Mesenchymal stem cell (in vitro differentiated cells and primary cell): ENCODE data around the gene CLCN3.

ENCODE experiments used
- DNase-seq: peaks from one replicate; pipeline ENCODE4 v3.0.0-alpha.2; 2013
- H2AFZ ChIP-seq: one replicate; pipeline ENCODE4 v1.6.1; 2013; ENCODE audit warnings: low read depth, mild to moderate bottlenecking, control low read depth, inconsistent platforms, low read length, moderate library complexity
- H2AK5ac ChIP-seq: 2 replicates; pipeline ENCODE4 v1.6.1; 2013; ENCODE audit warnings: low read length, moderate library complexity, mild to moderate bottlenecking, inconsistent platforms; ENCODE audit not compliant: severe bottlenecking
- H2BK120ac ChIP-seq: one replicate; pipeline ENCODE4 v1.6.1; 2013; ENCODE audit warnings: low read depth, mild to moderate bottlenecking, inconsistent platforms, low read length, moderate library complexity
- H2BK12ac ChIP-seq, 2 experiments: one replicate each; pipeline ENCODE4 v1.6.1; 2013; ENCODE audit warnings: inconsistent platforms in 2 of 2, low read length in 2 of 2, mild to moderate bottlenecking in 2 of 2, moderate library complexity in 2 of 2, control low read depth in 1 of 2
- H2BK15ac ChIP-seq: one replicate; pipeline ENCODE4 v1.6.1; 2013; ENCODE audit warnings: mild to moderate bottlenecking, low read depth, inconsistent platforms; ENCODE audit not compliant: poor library complexity, severe bottlenecking
- H2BK5ac ChIP-seq: 2 replicates; pipeline ENCODE4 v1.6.1; 2013; ENCODE audit warnings: low read depth, mild to moderate bottlenecking, low read length, control low read depth, inconsistent platforms; ENCODE audit not compliant: poor library complexity, severe bottlenecking
- H3K14ac ChIP-seq, 2 experiments: one replicate each; pipeline ENCODE4 v1.6.1; 2013; ENCODE audit warnings: inconsistent platforms in 2 of 2, low read length in 2 of 2, control low read depth in 1 of 2, mild to moderate bottlenecking in 1 of 2, moderate library complexity in 1 of 2
- H3K18ac ChIP-seq, 2 experiments: one replicate each; pipeline ENCODE4 v1.6.1; 2013; ENCODE audit warnings: inconsistent platforms in 2 of 2, low read length in 2 of 2, control low read depth in 1 of 2, low read depth in 1 of 2, mild to moderate bottlenecking in 1 of 2
- H3K23ac ChIP-seq, 2 experiments: one replicate each; pipeline ENCODE4 v1.6.1; 2013; ENCODE audit warnings: inconsistent platforms in 2 of 2, low read length in 2 of 2, mild to moderate bottlenecking in 2 of 2, moderate library complexity in 2 of 2, control low read depth in 1 of 2
- H3K27ac ChIP-seq: 2 replicates; pipeline ENCODE4 v1.5.1; 2013; ENCODE audit warnings: mild to moderate bottlenecking, moderate library complexity, low read length, control low read depth, inconsistent platforms; ENCODE audit not compliant: poor library complexity, severe bottlenecking
- H3K27me3 ChIP-seq, 2 experiments: 2 replicates each; pipeline versions ENCODE4 v1.6.1 to v1.7.0; 2013; ENCODE audit warnings: low read length in 2 of 2, mild to moderate bottlenecking in 2 of 2, moderate library complexity in 2 of 2, control low read depth in 1 of 2, inconsistent platforms in 1 of 2; ENCODE audit not compliant: control insufficient read depth in 1 of 2, insufficient read depth in 1 of 2
- H3K36me3 ChIP-seq, 2 experiments: 2 replicates each; pipeline versions ENCODE4 v1.6.1 to v1.7.0; 2013; ENCODE audit warnings: low read length in 2 of 2, control low read depth in 1 of 2, inconsistent platforms in 1 of 2, low read depth in 1 of 2, mild to moderate bottlenecking in 1 of 2; ENCODE audit not compliant: insufficient read depth in 2 of 2, control insufficient read depth in 1 of 2
- H3K4ac ChIP-seq, 2 experiments: one replicate each; pipeline ENCODE4 v1.6.1; 2013; ENCODE audit warnings: inconsistent platforms in 2 of 2, low read length in 2 of 2, mild to moderate bottlenecking in 2 of 2, moderate library complexity in 2 of 2, control low read depth in 1 of 2, low read depth in 1 of 2
- H3K4me1 ChIP-seq: 2 replicates; pipeline ENCODE4 v1.6.1; 2013; ENCODE audit warnings: low read depth, low read length, control low read depth; ENCODE audit not compliant: control insufficient read depth, insufficient read depth
- H3K4me2 ChIP-seq: 2 replicates; pipeline ENCODE4 v1.6.1; 2013; ENCODE audit warnings: low read length, mild to moderate bottlenecking, inconsistent platforms; ENCODE audit not compliant: poor library complexity, severe bottlenecking
- H3K4me3 ChIP-seq, 2 experiments: 2 replicates each; pipeline versions ENCODE4 v1.5.1 to v1.7.0; 2013; ENCODE audit warnings: low read length in 2 of 2, mild to moderate bottlenecking in 2 of 2, control low read depth in 1 of 2, low read depth in 1 of 2; ENCODE audit not compliant: insufficient read depth in 1 of 2
- H3K79me1 ChIP-seq: replicated peaks from 2 replicates; pipeline ENCODE4 v1.6.1; 2013; ENCODE audit warnings: mild to moderate bottlenecking, control low read depth, low read length, inconsistent platforms; ENCODE audit not compliant: poor library complexity, severe bottlenecking
- H3K9ac ChIP-seq: 2 replicates; pipeline ENCODE4 v1.7.0; 2013; ENCODE audit warnings: mild to moderate bottlenecking, low read length, moderate library complexity
- H3K9me3 ChIP-seq: 2 replicates; pipeline ENCODE4 v1.7.0; 2013; ENCODE audit warnings: mild to moderate bottlenecking, low read length; ENCODE audit not compliant: control insufficient read depth
- H4K8ac ChIP-seq: one replicate; pipeline ENCODE4 v1.6.1; 2013; ENCODE audit warnings: inconsistent platforms, mild to moderate bottlenecking, low read length, moderate library complexity
- H4K91ac ChIP-seq: one replicate; pipeline ENCODE4 v1.6.1; 2013; ENCODE audit warnings: mild to moderate bottlenecking, low read length, inconsistent platforms
- WGBS: methylation state at CpG from one replicate; pipeline ENCODE4 v1.1.7; 2013; ENCODE audit warnings: mixed read lengths; 5-methylcytosine and 5-hydroxymethylcytosine counted together

CLCN3 gene

GRCh38 chr4:169698331-169698730 is 78.0 kb downstream of the CLCN3 start:
- no peak overlapping the region for H4K8ac ChIP-seq
- no peak overlapping the region for H2AFZ ChIP-seq
- WGBS: 100% methylated on average over 2 of the region's 5 CpGs
- no peak overlapping the region for H3K23ac ChIP-seq
- no peak overlapping the region for H2BK5ac ChIP-seq
- H3K4me3 ChIP-seq: no peak overlapping the region
- no peak overlapping the region for H4K91ac ChIP-seq
- H3K14ac ChIP-seq: no peak overlapping the region
- H2BK120ac ChIP-seq: no peak overlapping the region
- no peaks in the 10 kb centered on the region for H3K9me3 ChIP-seq
- H2AK5ac ChIP-seq: no peak overlapping the region
- no peak overlapping the region for H3K4ac ChIP-seq
- H3K27ac ChIP-seq: no peak overlapping the region
- H3K4me1 ChIP-seq: no peaks in the 10 kb centered on the region
- no peak for DNase-seq
- H3K36me3 ChIP-seq: peaks cover 9 to 71% of the 10 kb centered on the region in 2 experiments
- no peaks in the 10 kb centered on the region for H3K27me3 ChIP-seq
- H3K9ac ChIP-seq: no peak overlapping the region
- peaks cover 13% of the 10 kb centered on the region for H3K79me1 ChIP-seq
- H2BK12ac ChIP-seq: no peak overlapping the region
- no peak overlapping the region for H3K4me2 ChIP-seq
- no peak overlapping the region for H3K18ac ChIP-seq
- H2BK15ac ChIP-seq: no peak overlapping the region

GRCh38 chr4:169707958-169708643 is 87.7 kb downstream of the CLCN3 start:
- Histone ChIP-seq H3K4me2 (no peak overlapping the region), H2AK5ac (no peak overlapping the region), H3K9me3 (no peaks in the 10 kb centered on the region), H3K23ac (no peak overlapping the region), H2BK5ac (no peak overlapping the region), H3K4me3 (no peak overlapping the region), H3K9ac (peak overlapping the region; percentile 46), H2AFZ (no peak overlapping the region), H2BK15ac (no peak overlapping the region), H3K14ac (no peak overlapping the region), H3K4ac (no peak overlapping the region), H3K36me3 (peaks cover 10 to 59% of the 10 kb centered on the region in 2 experiments), H3K27me3 (no peaks in the 10 kb centered on the region), H4K8ac (no peak overlapping the region), H2BK12ac (no peak overlapping the region), H3K18ac (no peak overlapping the region), H2BK120ac (no peak overlapping the region), H3K79me1 (peaks cover 9% of the 10 kb centered on the region), H3K27ac (no peak overlapping the region), H3K4me1 (no peaks in the 10 kb centered on the region), H4K91ac (no peak overlapping the region)
- DNase-seq: no peak
- 89% methylated on average over 2 of the region's 2 CpGs for WGBS

- no peak overlapping the region for H2BK120ac ChIP-seq
- H2BK12ac ChIP-seq: no peak overlapping the region
- no peak overlapping the region for H2AK5ac ChIP-seq
- H3K4me3 ChIP-seq: no peak overlapping the region
- no peak overlapping the region for H2BK5ac ChIP-seq
- H3K14ac ChIP-seq: no peak overlapping the region
- no peak overlapping the region for H2AFZ ChIP-seq
- H3K9ac ChIP-seq: no peak overlapping the region
- no peak overlapping the region for H4K91ac ChIP-seq
- no peaks in the 10 kb centered on the region for H3K9me3 ChIP-seq
- H3K36me3 ChIP-seq: peaks cover 6 to 63% of the 10 kb centered on the region in 2 experiments
- H3K4me2 ChIP-seq: no peak overlapping the region
- no peak overlapping the region for H4K8ac ChIP-seq
- H3K4me1 ChIP-seq: no peaks in the 10 kb centered on the region
- WGBS: no CpG with 5 or more reads among the region's 2 CpGs
- no peaks in the 10 kb centered on the region for H3K27me3 ChIP-seq
- no peak overlapping the region for H3K18ac ChIP-seq
- no peak overlapping the region for H2BK15ac ChIP-seq
- no peak overlapping the region for H3K27ac ChIP-seq
- DNase-seq: no peak
- peaks cover 4% of the 10 kb centered on the region for H3K79me1 ChIP-seq
- H3K23ac ChIP-seq: no peak overlapping the region
- H3K4ac ChIP-seq: no peak overlapping the region
Measured at GRCh38 chr4:169715826-169716225, 95.4 kb downstream of the CLCN3 start.

- H2BK5ac ChIP-seq: no peak overlapping the region
- H2AK5ac ChIP-seq: no peak overlapping the region
- H3K36me3 ChIP-seq: peaks cover 6 to 72% of the 10 kb centered on the region in 2 experiments
- no peak overlapping the region for H4K91ac ChIP-seq
- no peak overlapping the region for H3K4me3 ChIP-seq
- H3K27me3 ChIP-seq: no peaks in the 10 kb centered on the region
- no peak overlapping the region for H3K23ac ChIP-seq
- H3K18ac ChIP-seq: no peak overlapping the region
- no peak overlapping the region for H2BK12ac ChIP-seq
- no peak overlapping the region for H2BK120ac ChIP-seq
- no peak for DNase-seq
- no peak overlapping the region for H4K8ac ChIP-seq
- no peaks in the 10 kb centered on the region for H3K9me3 ChIP-seq
- H3K9ac ChIP-seq: no peak overlapping the region
- H3K4ac ChIP-seq: no peak overlapping the region
- peaks cover 4% of the 10 kb centered on the region for H3K79me1 ChIP-seq
- 100% methylated on average over 1 of the region's 1 CpG for WGBS
- H2BK15ac ChIP-seq: no peak overlapping the region
- H3K4me1 ChIP-seq: no peaks in the 10 kb centered on the region
- H3K27ac ChIP-seq: no peak overlapping the region
- no peak overlapping the region for H2AFZ ChIP-seq
- no peak overlapping the region for H3K14ac ChIP-seq
- H3K4me2 ChIP-seq: no peak overlapping the region
Measured at GRCh38 chr4:169716677-169717076, 96.3 kb downstream of the CLCN3 start.
